ENCODE results near the gene C10orf120.

C10orf120 gene

DNA sequence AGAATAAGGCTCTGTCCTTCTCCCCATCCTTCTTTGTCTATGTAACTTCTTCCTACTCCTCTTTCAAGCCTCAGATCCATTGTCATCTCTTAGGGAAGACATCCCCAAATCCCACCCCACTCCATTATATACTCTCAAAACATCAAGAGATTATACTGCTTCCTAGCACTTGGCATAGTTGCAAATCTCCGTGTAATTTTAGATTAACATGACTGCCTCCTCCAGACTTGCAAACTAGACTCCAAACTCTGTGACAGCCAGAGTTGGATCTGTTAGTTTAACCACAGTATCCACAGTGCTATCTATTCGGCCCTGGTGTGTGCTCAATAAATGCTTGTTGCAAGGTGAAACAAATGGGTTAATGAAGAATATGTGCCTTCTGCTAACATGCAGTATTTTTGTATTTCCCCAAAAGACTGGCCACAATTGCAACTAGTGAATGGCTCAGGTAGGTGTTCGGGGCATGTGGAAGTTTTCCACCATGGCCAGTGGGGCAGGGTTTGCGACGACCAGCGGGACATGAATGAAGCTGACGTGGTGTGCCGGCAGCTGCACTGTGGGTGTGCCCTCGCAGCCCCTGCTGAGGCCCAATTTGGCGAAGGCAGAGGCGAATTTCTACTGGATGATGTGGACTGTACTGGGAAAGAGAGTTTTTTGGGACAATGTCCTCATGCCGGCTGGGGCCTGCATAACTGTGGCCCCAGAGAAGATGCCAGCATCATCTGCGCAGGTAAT lies 34.5 kb upstream of the C10orf120 start:
- TF ChIP-seq, protein P1, sequence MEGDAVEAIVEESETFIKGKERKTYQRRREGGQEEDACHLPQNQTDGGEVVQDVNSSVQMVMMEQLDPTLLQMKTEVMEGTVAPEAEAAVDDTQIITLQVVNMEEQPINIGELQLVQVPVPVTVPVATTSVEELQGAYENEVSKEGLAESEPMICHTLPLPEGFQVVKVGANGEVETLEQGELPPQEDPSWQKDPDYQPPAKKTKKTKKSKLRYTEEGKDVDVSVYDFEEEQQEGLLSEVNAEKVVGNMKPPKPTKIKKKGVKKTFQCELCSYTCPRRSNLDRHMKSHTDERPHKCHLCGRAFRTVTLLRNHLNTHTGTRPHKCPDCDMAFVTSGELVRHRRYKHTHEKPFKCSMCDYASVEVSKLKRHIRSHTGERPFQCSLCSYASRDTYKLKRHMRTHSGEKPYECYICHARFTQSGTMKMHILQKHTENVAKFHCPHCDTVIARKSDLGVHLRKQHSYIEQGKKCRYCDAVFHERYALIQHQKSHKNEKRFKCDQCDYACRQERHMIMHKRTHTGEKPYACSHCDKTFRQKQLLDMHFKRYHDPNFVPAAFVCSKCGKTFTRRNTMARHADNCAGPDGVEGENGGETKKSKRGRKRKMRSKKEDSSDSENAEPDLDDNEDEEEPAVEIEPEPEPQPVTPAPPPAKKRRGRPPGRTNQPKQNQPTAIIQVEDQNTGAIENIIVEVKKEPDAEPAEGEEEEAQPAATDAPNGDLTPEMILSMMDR (IDR thresholded peaks at IDR 0.05; ENCODE audit: insufficient read depth, low read depth, low read length, missing control alignments): no peak
- H3K4me3 ChIP-seq (ENCODE audit: low read depth, low read length): no peak overlapping the region
- no peak for DNase-seq (ENCODE audit: low read depth)

DNA sequence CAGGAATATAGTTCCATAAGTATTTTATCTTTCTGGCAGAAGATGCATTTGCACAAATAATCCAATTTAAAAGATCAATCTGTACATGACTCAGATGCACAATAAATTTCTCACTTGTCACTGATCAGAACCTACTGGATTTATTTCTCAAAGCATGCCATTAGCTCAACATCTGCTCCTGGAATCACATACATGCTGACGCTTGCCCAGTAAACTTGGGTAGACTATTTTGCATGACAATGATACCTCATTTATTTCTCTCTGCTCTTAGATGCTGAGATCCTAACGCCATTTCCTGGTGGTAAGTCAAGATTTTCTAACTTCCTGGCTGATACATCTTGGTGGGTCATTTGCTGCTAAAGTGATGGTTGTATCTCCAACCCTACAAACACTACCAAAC lies 33.8 kb upstream of the C10orf120 start:
- no peak overlapping the region for H3K4me3 ChIP-seq (ENCODE audit: low read depth, low read length)
- TF ChIP-seq, protein P1 (IDR thresholded peaks at IDR 0.05; ENCODE audit: insufficient read depth, low read depth, low read length, missing control alignments): no peak
- DNase-seq (ENCODE audit: low read depth): no peak

DNA sequence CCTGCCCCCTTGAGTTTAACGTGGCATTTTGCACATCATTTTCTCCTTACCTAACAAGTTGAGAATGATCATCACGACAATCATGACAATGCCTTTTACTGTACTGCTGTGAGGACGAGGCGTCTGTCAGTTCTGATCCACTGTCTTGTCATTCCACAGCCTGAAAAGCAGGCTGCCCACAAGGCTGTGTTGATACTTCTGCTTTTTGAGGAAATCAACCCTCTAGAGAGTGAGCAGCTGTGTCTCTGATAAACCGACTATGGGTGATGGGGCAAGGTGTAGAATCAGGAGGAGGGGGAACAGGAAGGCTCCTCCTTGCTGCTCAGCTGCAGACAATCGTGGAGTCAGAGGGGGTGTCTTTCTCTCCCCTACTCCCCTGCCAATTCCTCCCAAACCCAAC lies 30.6 kb upstream of the C10orf120 start:
- TF ChIP-seq, protein P1 (IDR thresholded peaks at IDR 0.05; ENCODE audit: insufficient read depth, low read depth, low read length, missing control alignments): no peak
- no peak for DNase-seq (ENCODE audit: low read depth)
- H3K4me3 ChIP-seq (ENCODE audit: low read depth, low read length): no peak overlapping the region

DNA sequence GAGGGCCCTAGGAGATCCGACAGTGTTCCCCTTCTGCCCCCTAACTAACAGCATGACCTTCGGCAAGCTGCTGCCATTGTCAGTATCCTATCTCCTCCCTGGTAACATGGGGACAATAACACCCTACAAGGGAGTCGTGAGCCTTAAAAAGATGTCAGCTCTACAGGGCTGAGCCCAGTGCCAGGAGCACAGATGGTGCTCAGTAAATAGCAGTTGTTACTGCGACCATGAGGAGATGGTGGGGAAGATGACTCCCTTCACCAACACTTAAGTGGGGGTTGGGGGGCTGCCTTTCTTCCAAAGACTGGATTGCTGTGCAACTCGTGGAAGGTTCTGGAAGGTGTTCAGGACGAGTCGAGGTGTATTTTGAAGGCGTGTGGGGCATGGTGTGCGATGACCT lies 29.5 kb upstream of the C10orf120 start:
- TF ChIP-seq, protein P1 (IDR thresholded peaks at IDR 0.05; ENCODE audit: insufficient read depth, low read depth, low read length, missing control alignments): no peak
- no peak for DNase-seq (ENCODE audit: low read depth)
- no peak overlapping the region for H3K4me3 ChIP-seq (ENCODE audit: low read depth, low read length)

DNA sequence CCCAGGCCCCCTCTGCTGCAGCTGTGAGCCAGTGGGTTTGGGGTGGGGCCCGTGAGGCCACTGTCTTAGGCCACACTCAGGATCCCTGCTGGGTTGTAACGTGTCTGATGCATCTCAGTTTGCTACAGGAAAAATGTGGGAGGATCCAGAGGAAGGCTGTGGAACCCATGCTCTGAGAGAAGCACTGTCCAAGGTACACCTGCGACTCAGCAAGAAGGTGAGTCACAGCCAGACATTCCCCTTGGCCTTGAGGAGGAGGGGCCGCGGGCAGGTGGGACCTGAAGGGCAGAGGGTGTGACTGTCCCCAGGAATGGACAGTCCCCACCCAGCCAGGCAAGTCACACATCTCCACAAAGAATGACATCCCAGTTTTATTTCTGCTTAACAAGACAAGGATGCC lies 27.8 kb upstream of the C10orf120 start:
- no peak overlapping the region for H3K4me3 ChIP-seq (ENCODE audit: low read depth, low read length)
- TF ChIP-seq, protein P1 (IDR thresholded peaks at IDR 0.05; ENCODE audit: insufficient read depth, low read depth, low read length, missing control alignments): no peak
- DNase-seq (ENCODE audit: low read depth): no peak

DNA sequence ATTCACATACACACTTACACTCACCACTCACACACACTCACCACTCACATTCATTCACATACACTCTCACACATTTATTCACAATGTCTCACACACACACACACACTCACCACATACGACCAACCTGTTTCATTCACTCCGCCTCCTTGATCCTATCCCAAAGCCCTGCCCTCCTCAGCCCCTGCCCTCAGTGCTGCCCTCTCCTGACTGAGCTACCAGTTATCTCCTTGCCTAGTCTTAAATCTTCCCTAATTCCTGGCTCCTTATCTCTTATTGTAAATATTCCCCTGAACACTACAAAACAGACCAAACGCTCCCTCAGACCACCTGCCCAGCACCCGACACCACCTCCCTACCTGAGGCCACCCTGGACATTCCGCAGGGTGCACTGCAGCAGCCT lies 26.1 kb upstream of the C10orf120 start:
- H3K4me3 ChIP-seq (ENCODE audit: low read depth, low read length): no peak overlapping the region
- TF ChIP-seq, protein P1 (IDR thresholded peaks at IDR 0.05; ENCODE audit: insufficient read depth, low read depth, low read length, missing control alignments): no peak
- DNase-seq (ENCODE audit: low read depth): no peak

DNA sequence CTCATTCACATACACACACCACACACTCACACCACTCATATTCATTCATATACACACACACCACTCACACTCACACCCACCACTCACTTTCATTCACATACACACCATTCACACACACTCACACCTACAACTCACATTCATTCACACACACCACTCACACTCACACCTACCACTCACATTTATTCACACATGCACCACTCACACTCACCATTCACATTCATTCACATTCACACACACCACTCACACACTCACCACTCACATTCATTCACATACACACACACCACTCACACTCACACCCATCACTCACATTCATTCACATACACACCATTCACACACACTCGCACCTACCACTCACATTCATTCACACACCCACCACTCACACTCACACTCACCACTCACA lies 25.4 kb upstream of the C10orf120 start:
- H3K4me3 ChIP-seq (ENCODE audit: low read depth, low read length): no peak overlapping the region
- no peak for DNase-seq (ENCODE audit: low read depth)
- TF ChIP-seq, protein P1 (IDR thresholded peaks at IDR 0.05; ENCODE audit: insufficient read depth, low read depth, low read length, missing control alignments): no peak
